Smooth muscle cell of the brain vasculature (primary cell): Measurements from ENCODE around the gene LPIN1.

Experiments used
- DNase-seq: peaks from one replicate; pipeline ENCODE4 v3.0.0-alpha.2; 2012; ENCODE audit warnings: low read depth, low spot score

LPIN1 gene

GRCh38 chr2:11865378-11865777 is 118.9 kb downstream of the LPIN1 start:
- DNase-seq: no peak

GRCh38 chr2:11865805-11866204 is 119.4 kb downstream of the LPIN1 start:
- DNase-seq: no peak

- DNase-seq: no peak
These were observed 120.2 kb downstream of the LPIN1 start for GRCh38 chr2:11866358-11867335.

GRCh38 chr2:11867926-11868325 is 121.5 kb downstream of the LPIN1 start:
- DNase-seq: no peak

- no peak for DNase-seq
These were observed 123.1 kb downstream of the LPIN1 start for GRCh38 chr2:11869391-11869991.

GRCh38 chr2:11870064-11870463 is 123.6 kb downstream of the LPIN1 start:
- no peak for DNase-seq

GRCh38 chr2:11870584-11870983 is 124.2 kb downstream of the LPIN1 start:
- DNase-seq: no peak

GRCh38 chr2:11871421-11871820 is 125.0 kb downstream of the LPIN1 start:
- DNase-seq: no peak

- no peak for DNase-seq
These were observed 126.0 kb downstream of the LPIN1 start for GRCh38 chr2:11872247-11872947.

GRCh38 chr2:11872948-11873269 is 126.5 kb downstream of the LPIN1 start:
- DNase-seq: no peak

- no peak for DNase-seq
These were observed 127.1 kb downstream of the LPIN1 start for GRCh38 chr2:11873356-11874154.

GRCh38 chr2:11874861-11875260 is 128.4 kb downstream of the LPIN1 start:
- no peak for DNase-seq

GRCh38 chr2:11875481-11875880 is 129.0 kb downstream of the LPIN1 start:
- DNase-seq: no peak

- peak; percentile 69 for DNase-seq
These were observed 130.0 kb downstream of the LPIN1 start for GRCh38 chr2:11876436-11876835.

GRCh38 chr2:11876889-11877288 is 130.5 kb downstream of the LPIN1 start:
- DNase-seq: no peak
